Adrenal gland (tissue), 12 donors: ENCODE results near the gene TBCC. TPM values are rescaled to one million over a fixed set of nuclear protein-coding genes. Genes with fewer than 3 reads are reported as not detected.
A peak's percentile ranks its signal among the peaks of the same experiment; 100 is the strongest.

Experiments used
- DNase-seq, 7 donors: peaks; one replicate each; pipeline ENCODE4 v3.0.0-alpha.2; 2019 to 2020
- H3K27ac ChIP-seq, 5 donors: fragments of 200-600 bp; sonication (generic) in 4 of 5; 1 replicate in 3 of 5; 2 replicates in 2 of 5; pipeline versions ENCODE4 v1.5.1 to v1.8.0; 2016 to 2020; ENCODE audit warnings: mild to moderate bottlenecking in 1 of 5
- H3K27me3 ChIP-seq: fragments of 200-600 bp; 2 replicates; pipeline ENCODE4 v1.8.0; 2021
- H3K36me3 ChIP-seq, 2 donors: fragments of 200-600 bp; replicated peaks in 1 of 2; 1 replicate in 1 of 2; 2 replicates in 1 of 2; pipeline versions ENCODE4 v1.5.1 to v1.8.0; 2018 to 2022
- H3K4me1 ChIP-seq, 2 donors: fragments of 200-600 bp; replicated peaks in 1 of 2; 1 replicate in 1 of 2; 2 replicates in 1 of 2; pipeline versions ENCODE4 v1.5.1 to v1.8.0; 2018 to 2021
- H3K4me3 ChIP-seq, 4 donors: fragments of 200-600 bp; sonication (generic) in 3 of 4; one replicate each; pipeline ENCODE4 v1.5.1; 2016 to 2018
- H3K9me3 ChIP-seq, 3 donors: fragments of 200-600 bp; sonication (generic) in 1 of 3; replicated peaks in 1 of 3; 1 replicate in 2 of 3; 2 replicates in 1 of 3; pipeline versions ENCODE4 v1.5.1 to v1.8.0; 2016 to 2021
- POLR2A ChIP-seq, 2 donors: fragments of 450-650 bp; IDR thresholded peaks; one replicate each; pipeline ENCODE4 v1.6.1; 2017; ENCODE audit warnings: antibody characterized with exemption in 2 of 2, mild to moderate bottlenecking in 2 of 2, moderate library complexity in 1 of 2
- WGBS, 4 donors: extraction: QIAGEN DNeasy Blood & Tissue Kit in 2 of 4; methylation state at CpG; one replicate each; pipeline versions ENCODE4 v1.1.5 to v1.1.7; 2013 to 2017; 5-methylcytosine and 5-hydroxymethylcytosine counted together
- intact Hi-C, 2 donors: fragments of 100-400 bp; cut with DNase I; formaldehyde crosslinking; loops; one replicate each; pipeline versions ENCODE4 v1.14.1 to v1.15.0; 2022 to 2023
- polyA plus RNA-seq, 3 donors: library from polyadenylated mRNA; stranded (reverse); fragments of 200-250 nt in 2 of 3; fragments of 350-450 nt in 1 of 3; fragmentation: Illumina TruSeq in 1 of 3; extraction: RNeasy Lipid Tissue Mini Kit (QIAGEN cat#74804) in 1 of 3; gene quantifications; one replicate each; pipeline ENCODE4 v1.2.3, GENCODE V29; 2013 to 2014
- total RNA-seq, 9 donors: library from RNA; depleted of rRNA in 4 of 9; stranded (reverse); fragments of >200 nt in 4 of 9; fragments of 120-200 nt in 1 of 9; fragmentation: NEBNext Ultra II Directional in 1 of 9; extraction: Animal tissue kit (Norgen Biotek cat#: 25700) in 1 of 9; gene quantifications; one replicate each; pipeline versions ENCODE4 v1.1.0 to v1.2.4, GENCODE V29; 2013 to 2023
- TF ChIP-seq, protein P1 (sequence below), 6 experiments: fragments of 450-650 bp in 4 of 6; fragments of 200-600 bp in 2 of 6; sonication (generic) in 1 of 6; IDR thresholded peaks; 1 replicate in 5 of 6; 2 replicates in 1 of 6; pipeline versions ENCODE4 v1.5.1 to v1.8.0; 2016 to 2021; ENCODE audit warnings: antibody characterized with exemption in 6 of 6, mild to moderate bottlenecking in 2 of 6, moderate library complexity in 1 of 6
- donor health status: healthy with polysubstance abuse.
- donor health status: Bipolar disorder and iron deficiency.
- donor health status: DM: yes; HTN: yes; CAD: no.
- donor health status: DM: no; HTN: no; CAD: no.
- donor health status: DM: no; HTN: no; CAD: no.
- donor health status: DM: yes; HTN: yes; CAD: no.

The TBCC gene
- total and polyA plus RNA-seq, 12 donors, result 15.7 to 44.8 (median 30.5) TPM

DNA sequence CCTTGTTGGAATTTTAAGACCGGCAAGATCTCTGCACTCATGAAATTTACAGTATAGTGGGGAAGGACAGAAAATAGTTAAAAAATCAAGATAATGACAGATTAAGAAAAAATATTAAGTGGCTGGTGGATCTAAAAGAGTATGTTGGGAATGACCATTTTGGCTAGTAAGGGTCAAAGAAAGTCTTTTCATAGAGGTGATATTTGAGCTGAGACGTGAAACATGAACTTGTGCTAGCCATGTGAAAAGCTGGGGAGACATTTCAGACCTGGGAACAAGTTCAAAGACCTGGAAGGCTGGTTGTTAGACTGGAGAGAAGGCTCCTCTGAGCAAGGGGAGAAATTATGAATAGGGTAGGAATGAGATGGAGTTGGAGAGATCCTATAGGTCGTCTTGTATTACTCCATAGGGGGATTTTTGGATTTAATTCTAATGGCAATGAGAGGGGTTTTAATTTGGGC is 40.7 kb upstream of the TBCC start:
- no peaks in the 10 kb centered on the region for H3K27me3 ChIP-seq
- no peak overlapping the region for H3K4me3 ChIP-seq
- H3K9me3 ChIP-seq, result no peaks in the 10 kb centered on the region
- 74 to 82% (median 80%) methylated on average over 3 of the region's 3 CpGs for WGBS, 4 donors
- DNase-seq, result no peak
- peaks cover 3 to 53% of the 10 kb centered on the region in 2 donors for H3K4me1 ChIP-seq
- intact Hi-C loops, result no loop called here
- TF ChIP-seq, protein P1, sequence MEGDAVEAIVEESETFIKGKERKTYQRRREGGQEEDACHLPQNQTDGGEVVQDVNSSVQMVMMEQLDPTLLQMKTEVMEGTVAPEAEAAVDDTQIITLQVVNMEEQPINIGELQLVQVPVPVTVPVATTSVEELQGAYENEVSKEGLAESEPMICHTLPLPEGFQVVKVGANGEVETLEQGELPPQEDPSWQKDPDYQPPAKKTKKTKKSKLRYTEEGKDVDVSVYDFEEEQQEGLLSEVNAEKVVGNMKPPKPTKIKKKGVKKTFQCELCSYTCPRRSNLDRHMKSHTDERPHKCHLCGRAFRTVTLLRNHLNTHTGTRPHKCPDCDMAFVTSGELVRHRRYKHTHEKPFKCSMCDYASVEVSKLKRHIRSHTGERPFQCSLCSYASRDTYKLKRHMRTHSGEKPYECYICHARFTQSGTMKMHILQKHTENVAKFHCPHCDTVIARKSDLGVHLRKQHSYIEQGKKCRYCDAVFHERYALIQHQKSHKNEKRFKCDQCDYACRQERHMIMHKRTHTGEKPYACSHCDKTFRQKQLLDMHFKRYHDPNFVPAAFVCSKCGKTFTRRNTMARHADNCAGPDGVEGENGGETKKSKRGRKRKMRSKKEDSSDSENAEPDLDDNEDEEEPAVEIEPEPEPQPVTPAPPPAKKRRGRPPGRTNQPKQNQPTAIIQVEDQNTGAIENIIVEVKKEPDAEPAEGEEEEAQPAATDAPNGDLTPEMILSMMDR (IDR thresholded peaks at IDR 0.05), result no peak
- TF ChIP-seq POLR2A (IDR thresholded peaks at IDR 0.05), result no peak
- H3K27ac ChIP-seq, result no peak overlapping the region
- no peaks in the 10 kb centered on the region for H3K36me3 ChIP-seq

DNA sequence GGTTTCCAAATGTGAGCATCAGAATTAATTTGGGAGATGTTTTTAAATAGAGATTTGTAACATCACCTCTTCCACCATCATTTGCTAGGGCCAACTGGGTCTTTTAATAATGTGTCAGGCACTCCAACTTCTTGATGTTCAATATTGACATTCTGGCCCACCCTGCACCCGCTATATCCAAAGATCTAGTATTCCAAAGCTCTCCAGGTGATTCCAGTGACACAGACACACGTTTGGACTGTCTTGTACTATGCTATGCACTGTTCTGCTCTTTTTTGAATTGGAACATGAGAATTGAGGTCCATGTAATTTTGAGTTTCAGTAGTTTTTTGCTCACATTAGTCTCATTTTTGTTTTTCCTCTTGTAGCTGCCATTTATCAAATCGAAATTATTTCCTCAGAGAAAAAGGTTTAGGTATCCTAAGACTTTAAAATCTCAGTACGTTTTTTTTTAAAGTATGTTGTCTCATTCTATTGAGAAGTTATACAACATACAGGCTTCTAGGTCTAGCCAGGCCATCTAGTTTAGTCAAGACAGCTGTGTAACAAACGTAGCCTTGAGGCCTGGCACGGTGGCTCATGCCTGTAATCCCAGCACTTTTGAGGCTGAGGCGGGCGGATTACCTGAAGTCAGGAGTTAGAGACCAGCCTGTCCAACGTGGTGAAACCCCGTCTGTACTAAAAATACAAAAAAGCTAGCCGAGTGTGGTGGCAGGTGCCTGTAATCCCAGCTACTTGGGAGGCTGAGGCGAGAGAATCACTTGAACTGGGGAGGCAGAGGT is 39.0 kb upstream of the TBCC start:
- TF ChIP-seq, protein P1 (IDR thresholded peaks at IDR 0.05), result no peak
- no peak for TF ChIP-seq POLR2A (IDR thresholded peaks at IDR 0.05)
- Histone ChIP-seq H3K27ac (peak overlapping the region in 3 of 5 donors; percentile 99 to 100 (median 99)), H3K27me3 (no peaks in the 10 kb centered on the region), H3K36me3 (no peaks in the 10 kb centered on the region), H3K4me3 (peak overlapping the region in 3 of 4 donors; percentile 1 to 80 (median 73)), H3K4me1 (peaks cover 3 to 44% of the 10 kb centered on the region in 2 donors), H3K9me3 (no peaks in the 10 kb centered on the region)
- DNase-seq, result peak in 2 of 7 donors; percentile 33 to 36
- WGBS, 4 donors, result 49 to 68% (median 60%) methylated on average over 12 of the region's 12 CpGs
- intact Hi-C loops, result no loop called here

DNA sequence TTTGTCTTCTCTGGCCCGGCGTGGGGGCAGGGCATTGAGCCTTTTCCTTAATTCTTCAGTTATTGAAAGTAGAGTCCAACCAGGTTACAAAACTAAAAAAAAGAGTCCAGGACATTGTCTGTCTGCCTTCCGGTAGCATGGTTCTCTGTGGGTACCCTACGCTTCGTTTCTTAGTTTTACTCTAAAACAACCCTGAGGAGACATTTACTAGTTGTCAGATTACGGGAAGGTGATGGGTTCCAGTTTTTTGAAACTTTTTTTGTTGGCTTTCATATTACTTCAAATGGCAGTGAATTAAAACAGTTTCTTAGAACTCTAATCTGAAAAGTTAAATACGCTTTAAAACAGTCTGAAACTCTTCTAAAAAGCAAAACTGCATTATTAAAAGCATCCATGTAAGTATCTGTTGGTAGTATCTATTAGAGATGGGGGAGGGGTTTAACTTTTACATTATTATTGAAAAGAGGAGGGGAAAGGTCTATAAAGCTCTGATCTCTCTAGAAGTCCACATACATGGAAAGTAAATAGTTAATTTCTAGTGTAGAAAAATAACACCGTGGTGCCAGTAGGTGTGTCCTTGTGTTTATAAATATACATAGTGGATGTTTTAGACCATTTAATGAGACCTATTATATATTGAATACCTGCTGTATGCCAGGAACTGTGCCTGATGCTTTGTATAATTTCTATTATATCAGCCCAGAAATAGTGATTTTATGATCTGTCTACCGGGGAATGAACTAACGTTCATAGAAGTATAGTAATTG is 38.2 kb upstream of the TBCC start:
- no peaks in the 10 kb centered on the region for H3K9me3 ChIP-seq
- DNase-seq, result no peak
- peak overlapping the region; percentile 69 to 100 (median 99) for H3K27ac ChIP-seq
- peak overlapping the region; percentile 1 to 80 (median 63) for H3K4me3 ChIP-seq
- no peak for TF ChIP-seq POLR2A (IDR thresholded peaks at IDR 0.05)
- TF ChIP-seq, protein P1 (IDR thresholded peaks at IDR 0.05), result peak in 3 of 6 experiments; percentile 3 to 13 (median 10)
- 1 to 2% (median 1%) methylated on average over 10 of the region's 10 CpGs for WGBS, 4 donors
- no peaks in the 10 kb centered on the region for H3K36me3 ChIP-seq
- peaks cover 3 to 37% of the 10 kb centered on the region in 2 donors for H3K4me1 ChIP-seq
- H3K27me3 ChIP-seq, result no peaks in the 10 kb centered on the region
- intact Hi-C loops, result no loop called here
